GM19455 (cell line): ENCODE data around the gene PLEKHG1.
A peak's percentile ranks its signal among the peaks of the same experiment; 100 is the strongest.

ENCODE experiments used
- ATAC-seq: cut with Tn5 transposase; IDR thresholded peaks from one replicate; pipeline ENCODE4 v1.9.1; 2021; ENCODE audit not compliant: unreplicated experiment

The PLEKHG1 gene

DNA sequence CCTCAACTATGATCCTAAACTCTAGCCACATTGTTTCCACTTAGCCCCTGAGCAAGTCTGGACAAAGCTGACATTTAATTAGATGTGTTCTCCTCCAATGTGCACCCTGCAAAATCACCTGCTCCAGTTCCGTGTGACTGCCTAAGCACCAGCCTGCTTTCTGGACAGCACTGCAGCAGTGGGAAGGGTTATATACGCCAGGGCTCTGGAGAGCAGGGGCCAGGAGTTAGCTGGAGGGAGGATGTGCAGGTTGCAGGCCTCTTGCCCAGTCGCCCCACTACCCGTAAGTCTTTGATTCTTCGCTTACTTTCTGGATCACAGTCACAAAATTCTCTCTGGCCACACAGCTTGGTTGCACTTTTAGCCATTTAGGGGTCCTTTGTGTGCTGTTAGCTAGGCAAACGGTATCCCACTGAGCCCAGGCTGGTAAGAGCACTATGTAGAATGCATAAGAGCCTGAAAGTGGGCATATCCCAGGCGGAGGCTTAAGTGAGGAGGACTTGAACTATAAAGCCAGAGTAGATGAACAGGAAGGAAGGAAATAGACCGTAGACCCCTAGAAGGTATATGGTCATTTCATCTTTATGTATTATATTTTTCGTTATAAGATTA, 10.7 kb upstream of the PLEKHG1 start:
- no peak for ATAC-seq

DNA sequence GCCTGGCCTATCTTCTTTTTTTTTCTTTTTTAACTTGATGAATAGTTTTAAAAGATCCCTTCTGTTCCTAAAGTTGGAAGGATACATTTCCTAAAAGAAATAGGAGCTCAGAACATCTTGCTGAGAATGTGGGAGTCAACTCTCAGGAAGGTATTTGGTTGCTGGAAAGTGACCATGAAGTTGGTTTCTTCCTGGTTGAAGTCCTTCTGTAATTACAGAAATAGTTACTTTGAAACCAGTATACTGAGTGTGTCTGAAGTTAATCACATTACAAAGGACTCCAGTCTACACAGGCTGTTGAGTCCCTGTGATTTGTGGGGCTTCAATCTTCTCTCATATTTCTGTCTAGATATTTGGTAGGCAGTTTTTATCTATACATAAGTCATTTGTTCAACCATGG, 9.8 kb upstream of the PLEKHG1 start:
- ATAC-seq = no peak

DNA sequence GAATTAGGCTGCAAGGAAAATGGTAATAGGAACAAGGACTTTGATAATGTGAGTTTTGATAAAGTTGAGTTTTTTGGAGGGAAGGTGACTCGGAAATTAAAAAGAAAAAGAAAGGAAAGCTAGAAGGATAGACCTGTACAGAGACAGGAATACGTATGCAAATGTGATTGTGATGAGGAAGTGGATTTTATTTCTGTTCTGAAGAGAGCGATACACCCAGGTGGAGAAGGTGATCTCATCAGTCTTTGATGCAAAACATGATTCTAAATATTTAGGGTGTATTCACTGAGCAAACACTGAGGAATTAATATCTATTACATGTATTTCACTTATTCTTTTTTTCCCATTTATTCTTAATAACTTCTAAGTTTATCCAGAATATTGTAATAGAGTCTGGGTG, 9.2 kb upstream of the PLEKHG1 start:
- no peak for ATAC-seq

DNA sequence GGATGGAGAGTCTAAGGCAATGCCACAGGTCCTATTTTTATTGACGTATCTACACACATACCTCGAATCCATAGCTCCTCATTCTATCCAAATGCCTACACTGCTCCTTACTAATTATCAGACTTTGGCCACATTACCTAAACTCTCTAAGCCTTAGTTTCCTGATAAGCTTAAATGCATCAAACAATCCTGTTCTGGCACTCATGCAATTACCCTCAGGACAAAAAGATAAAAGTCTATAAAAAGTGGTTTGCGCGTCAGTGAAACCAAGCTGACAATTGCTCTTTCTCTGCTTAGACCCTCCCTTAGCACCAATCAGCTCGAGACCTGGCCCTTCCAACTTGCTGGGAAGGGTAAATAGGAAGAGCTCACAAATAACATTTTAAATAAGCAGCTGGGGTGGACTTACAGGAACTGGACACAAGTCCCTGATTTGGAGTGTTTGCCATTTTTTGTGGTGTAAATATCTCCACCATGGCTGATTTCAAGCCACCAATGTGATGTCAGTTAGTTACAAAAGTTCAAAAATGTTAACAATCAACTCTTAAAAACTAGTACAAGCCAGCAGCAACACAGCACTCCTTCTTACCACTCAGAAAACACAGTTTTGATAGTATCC, 7.2 kb upstream of the PLEKHG1 start:
- no peak for ATAC-seq

DNA sequence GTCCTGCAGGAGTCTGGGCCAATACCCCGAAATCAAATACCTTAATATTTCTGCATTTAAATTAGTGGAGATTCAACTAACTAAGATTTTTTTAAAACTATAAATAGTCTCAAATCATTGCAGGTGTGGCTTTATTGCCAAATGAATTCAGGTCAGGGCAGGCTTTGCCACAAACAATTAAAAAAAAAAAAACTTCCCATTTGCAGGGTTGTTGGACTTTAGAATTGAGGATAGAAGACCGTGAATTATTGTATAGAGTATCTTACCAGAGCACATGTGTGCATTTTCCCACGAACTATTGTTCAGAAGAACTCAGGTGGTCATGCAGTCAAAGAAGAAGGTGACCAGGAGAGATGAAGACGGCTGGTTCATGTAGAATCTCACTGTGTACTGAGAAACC, 6.6 kb upstream of the PLEKHG1 start:
- ATAC-seq = no peak

DNA sequence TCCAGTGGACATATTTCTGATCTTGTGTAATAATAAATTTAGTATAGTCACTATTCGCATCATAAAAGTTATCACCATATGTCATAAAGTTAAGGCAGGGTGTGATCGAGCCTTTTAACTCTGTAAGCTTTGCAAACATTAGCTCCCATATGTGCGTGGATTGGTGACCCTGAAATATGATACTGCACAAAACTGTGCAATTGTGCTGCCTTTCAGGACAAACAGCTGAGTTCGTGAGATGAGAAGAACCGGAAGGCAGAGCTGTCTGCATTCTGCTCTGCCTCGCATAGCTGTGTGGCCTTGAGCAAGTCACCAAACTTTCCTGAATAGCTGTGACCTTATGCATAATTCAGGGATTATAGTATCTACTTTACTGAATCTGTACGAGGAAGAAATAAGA, 3.2 kb upstream of the PLEKHG1 start:
- no peak for ATAC-seq

DNA sequence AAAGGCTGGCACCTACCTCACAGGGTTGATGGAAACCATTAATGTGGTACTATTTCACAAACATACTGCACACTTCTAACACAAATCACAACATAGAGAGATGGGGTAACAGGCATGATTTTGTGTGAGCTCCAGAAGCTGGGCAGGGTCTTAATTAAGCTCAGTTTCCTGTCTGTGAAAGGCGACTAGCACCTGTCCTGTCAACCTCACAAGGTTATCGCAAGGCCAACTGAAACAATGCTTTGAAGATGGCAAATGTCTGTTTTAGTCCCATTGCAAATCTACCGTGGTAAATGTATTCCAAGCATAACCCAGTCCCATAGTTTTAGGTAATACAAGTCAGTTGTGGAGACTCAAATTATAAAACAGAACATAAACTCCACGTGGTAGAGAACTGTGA, 1.3 kb upstream of the PLEKHG1 start:
- no peak for ATAC-seq

DNA sequence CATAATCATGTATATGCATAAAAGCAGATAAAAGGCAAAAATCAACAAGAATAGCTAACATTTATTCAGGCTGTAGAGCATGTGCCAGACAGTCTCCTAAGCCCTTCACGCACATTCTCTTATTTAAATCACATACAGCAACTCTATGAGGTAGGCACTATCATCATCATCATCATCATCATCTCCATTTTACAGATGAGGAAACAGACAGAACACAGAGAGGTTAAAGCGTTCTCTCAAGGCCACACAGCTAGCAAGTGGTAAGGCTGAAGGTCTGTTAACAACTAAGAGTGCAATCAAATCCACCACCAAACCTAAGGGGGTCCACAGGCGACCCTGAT, 857 bp upstream of the PLEKHG1 start:
- ATAC-seq = no peak

DNA sequence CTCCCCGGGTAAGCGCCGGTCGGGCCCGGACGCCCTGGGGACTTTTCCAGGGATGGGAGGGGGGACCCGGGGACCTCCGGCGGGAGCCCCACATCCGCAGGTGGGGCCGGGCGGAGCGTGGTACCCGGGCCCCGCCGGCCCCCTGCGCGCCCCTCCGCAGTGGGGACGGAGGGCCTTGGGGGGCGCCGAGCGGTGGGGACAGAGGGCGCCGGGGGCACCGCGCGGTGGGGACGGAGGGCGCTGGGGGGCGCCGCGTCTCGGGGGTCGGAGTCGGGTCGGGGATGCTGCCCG, 270 bp downstream of the PLEKHG1 start:
- ATAC-seq = no peak

DNA sequence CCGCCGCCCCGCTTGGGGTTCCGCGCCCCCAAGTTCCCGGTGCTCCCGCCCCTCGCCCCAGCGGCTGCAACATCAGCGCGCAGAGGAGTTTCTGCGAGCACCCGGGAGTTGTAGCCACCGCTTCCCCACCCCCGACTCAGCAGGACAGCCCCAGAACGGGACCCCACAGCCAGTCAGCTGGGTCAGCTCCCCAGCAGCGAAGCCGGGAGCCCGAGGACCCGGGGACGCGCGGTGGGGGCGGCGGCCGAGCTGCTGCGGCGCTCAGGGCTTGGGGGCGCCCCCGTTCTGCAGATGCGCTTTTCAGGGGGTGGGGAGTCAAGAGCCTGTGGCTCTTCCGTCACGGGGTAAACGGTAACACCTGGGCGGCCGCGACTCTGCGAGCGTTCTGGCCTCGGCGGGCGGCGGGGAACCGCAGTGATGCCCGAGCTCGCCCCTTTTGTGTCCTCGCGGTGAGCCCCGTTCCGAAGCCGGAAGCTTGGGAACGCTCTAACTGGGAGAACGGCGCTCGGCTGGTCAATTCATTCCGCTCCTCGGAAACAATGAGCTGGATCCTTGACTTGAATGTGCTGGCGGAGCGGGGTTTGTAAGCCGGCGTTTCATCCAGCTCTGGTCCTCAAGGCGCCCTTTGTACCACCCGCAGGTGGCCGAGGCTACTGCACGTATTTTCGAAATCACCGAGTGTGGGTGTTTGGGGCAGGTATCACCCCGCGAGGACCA, 774 bp downstream of the PLEKHG1 start:
- ATAC-seq = peak; percentile 66

DNA sequence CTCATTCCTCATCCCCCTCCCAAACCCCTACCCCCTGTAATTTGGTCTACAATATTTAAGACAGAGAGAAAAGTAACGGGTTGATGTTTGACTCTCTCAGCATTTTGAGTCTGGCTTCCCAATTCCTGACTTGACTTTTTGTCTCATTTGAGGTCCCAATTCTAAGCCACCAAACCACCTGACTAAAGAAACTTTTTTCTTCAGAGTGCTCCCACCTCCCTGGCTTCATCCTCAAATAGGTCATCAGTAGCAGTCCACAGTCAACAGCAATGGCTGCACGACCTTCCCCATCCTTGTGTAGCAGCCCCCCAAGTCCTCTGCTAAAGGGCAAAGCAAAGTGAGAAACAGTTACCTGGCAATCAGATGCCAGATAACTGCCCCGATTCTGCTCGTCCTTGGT, 1.8 kb downstream of the PLEKHG1 start:
- no peak for ATAC-seq

DNA sequence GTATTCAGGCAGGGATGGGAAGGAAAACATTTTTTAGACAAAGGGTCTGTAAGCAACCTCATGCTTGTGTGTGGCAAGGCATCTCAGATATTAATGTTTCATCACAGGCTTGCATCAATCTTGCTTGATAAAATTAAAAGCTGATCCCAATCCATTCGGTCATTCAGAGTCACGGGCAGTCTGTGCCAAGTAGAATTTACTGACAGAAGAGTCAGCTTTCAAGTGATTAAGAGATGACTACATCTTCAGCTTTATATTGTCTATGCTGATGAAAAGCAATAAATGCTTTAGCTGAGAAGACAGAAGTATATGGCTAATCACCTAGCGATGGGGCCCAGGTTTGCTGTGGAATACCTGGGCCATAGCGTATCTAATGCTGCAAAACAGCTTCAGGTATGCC, 3.5 kb downstream of the PLEKHG1 start:
- no peak for ATAC-seq

DNA sequence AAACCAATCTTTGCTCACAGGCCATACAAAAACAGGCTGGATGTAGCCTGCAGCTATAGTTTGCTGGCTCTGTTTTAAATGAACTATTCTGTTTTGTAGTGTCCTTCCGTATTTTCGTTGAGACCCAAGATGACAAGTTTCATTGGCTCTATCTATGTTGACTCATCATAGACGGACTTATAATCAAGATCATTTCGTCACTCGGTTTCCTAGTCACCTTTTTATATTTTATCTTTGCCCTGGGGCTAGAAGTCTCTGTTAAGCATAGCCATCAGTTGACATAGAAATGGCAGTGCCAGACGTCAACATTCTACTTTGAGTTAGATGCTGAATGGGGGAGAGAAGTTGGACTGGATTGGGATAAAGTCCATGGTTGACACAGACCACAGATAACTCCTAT, 4.8 kb downstream of the PLEKHG1 start:
- no peak for ATAC-seq

DNA sequence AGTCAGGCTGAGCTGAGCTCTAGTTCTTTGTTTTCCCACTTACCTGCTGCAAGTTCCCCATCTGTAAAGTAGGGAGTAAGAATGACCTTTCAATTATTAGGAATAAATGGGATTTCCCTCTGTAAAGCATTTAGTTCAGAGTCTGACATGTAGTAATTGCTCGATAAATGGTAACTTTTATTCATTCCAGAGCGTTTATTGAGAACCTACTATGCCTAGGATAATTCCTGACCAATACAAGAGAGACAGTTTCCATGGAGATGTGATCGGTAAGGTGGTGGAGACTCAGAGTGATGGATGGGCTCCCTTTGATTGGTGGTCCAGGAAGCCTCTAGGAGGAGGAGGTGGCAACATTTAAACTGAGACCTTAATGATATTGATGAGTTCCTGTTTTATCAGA, 5.6 kb downstream of the PLEKHG1 start:
- no peak for ATAC-seq

DNA sequence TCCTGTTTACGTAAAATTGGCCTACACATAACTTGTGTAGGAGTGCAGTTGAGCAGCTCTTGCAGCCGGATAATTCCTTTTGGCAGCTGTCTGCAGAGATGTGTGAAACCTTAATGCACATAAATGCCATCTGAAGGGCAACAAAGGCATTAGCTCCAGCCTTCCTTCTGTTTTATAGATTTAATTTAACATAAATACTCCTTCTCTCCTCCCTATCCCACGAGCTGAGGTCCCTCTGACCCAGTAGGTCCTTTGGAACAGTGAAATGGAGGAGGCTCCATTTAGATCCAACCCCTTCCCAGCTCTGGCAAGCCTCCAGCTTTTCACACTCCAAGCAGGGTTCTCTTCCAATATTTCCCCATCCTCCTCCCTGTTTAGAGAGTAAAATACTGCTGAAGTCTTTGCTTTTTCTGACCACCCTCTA, 6.5 kb downstream of the PLEKHG1 start:
- no peak for ATAC-seq

DNA sequence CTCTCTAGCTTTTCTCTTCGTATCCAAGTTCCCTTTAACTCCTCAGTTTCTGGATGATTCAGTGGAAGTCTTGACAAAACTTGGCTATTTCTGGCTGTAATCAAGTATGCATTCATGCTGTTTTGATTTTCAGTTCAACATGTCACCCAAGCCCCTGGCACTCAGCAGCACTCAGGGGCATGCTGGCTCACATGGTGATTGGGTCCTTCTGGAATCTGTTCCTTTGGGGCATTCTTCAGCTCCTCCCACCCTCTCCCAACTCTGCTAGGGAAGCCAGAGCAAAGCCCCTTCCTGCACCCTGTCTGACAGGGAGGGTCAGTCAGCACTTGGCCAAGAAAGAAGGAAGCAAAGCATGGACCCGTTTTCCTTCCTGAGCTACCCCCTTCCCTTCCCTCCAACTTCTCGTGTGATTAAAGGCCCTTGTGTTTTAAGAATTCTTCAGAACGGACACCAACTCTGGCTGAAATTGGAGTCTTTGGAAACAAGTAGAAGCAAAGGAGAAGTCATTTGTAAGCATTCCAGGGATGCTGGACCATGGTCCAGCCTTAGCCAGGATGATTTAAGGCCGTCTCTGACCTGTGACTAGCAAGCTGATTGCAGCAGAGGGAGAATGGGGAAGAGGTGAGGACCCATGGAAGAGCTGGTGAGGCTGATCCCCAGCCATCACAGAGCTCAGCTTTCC, 7.1 kb downstream of the PLEKHG1 start:
- no peak for ATAC-seq

DNA sequence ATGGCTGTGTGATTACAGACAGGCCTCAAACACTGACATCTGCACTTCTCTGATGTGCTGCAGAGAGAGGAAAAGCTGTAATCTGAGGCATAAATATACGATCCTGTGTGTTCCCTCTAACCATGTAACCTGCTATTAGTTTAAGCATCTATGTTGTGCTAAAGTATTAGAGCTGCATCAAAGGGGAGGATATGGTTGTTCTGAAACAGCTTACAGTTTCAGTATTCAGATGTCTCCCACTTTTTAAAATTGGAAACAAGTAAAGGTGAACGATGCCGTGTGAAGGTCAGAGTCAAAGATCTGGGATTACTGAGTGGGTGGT, 7.6 kb downstream of the PLEKHG1 start:
- ATAC-seq = no peak

DNA sequence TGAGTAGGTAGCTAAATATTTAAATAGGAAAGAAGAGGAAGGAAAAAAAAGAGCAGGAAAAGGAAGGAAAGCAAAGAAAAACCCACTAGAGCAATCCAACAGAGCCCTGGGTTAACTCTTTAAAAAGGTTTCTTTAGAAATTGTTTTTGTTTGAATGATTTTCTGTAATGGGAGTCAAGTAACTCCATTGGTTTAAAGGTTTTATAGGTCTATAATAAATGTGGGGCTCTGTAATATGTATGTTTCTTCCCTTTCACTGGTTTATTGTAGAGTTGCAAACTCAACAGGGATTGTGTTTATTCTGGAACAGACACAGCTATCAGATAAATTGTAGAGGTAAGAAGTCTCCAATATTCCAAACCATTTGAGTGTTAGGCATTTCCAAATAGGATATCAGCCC, 10.9 kb downstream of the PLEKHG1 start:
- no peak for ATAC-seq

DNA sequence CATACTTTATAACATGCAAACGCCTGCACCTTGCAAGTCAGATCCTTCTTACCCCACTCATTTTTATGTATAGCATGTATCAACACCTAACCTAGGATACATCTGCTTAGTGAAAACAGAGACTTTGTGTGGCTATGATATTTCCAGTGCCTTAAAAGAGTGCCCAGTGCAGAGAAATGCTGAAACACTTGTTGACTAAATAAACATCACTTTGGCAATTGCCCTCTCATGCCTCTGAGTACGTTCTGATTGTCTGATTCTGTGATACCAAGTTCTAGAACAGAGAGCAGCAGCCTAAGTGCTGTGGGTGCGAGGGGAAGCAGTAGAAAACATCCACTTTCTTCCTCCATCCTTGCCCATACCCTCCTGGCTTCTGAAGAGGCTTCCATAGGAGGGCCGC, 13.6 kb downstream of the PLEKHG1 start:
- ATAC-seq = no peak

DNA sequence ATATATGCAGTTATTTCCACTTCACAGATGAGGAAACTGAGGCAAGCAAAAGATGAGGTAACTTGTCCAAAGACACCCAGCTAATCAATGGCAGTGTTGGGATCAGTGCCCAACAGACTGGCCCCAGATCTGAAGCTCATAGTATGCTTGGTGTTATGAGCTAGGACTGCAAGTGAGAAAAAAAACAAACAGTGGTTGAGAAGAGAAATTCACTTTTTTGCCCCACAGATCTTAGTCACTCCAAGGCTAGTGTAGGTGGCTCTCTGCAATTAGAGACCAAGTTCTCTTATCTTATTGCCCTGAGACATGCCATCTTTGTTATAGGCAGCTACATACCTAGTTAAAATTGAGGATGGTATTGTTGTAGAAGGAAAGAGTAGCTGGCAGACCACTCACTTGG, 16.3 kb downstream of the PLEKHG1 start:
- ATAC-seq = no peak

DNA sequence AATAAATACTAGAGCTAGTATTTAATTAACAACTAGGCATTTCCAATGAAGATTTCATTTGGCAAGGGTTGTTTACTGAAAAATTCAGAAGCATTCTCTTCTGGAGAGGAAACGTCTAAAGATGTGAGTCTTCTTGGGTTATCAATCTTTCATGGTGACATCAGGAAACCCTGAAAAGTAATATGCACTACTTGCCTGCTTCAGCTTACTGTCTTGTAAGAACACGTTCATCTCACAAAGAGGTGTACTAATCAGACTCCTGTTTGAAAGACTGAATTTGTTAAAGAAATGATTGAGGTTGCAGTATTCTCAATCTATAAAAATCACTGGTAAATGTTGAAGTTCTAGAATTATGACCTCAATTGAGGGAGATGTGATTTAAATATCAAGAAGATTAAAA, 16.9 kb downstream of the PLEKHG1 start:
- ATAC-seq = no peak

DNA sequence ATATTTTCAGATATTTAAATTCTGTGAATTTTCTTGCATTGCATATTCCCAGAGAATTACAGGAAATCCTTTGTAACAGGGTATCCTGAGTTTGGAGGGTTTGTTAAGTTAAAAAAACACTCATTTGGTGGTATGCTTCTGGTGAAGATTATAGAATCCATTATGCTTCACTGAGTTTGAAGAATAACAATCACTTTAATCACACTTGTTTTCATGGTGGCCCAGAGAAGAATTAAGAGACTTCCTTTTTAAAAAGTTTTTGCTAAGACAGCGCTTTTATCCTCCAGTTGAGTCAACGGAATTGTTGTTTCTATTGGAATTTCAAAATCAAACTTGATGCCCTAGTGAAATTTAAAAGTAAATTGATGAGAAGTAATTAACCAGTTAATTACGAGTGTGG, 17.4 kb downstream of the PLEKHG1 start:
- ATAC-seq = no peak
